Medulla oblongata (tissue), 1 donor: ENCODE data around the gene AMZ2.
"Not testable (repeated sequence)": the region's sequence is repeated elsewhere in the genome, so short reads cannot be mapped to it uniquely, and the experiment has no call there.

Source experiments
- DNase-seq: peaks from one replicate; pipeline ENCODE4 v3.0.0-alpha.2; 2015; ENCODE audit errors: extremely low spot score

The AMZ2 gene

GRCh38 chr17:68220786-68221185 is 27.1 kb upstream of the AMZ2 start:
- not testable (repeated sequence) for DNase-seq

DNA sequence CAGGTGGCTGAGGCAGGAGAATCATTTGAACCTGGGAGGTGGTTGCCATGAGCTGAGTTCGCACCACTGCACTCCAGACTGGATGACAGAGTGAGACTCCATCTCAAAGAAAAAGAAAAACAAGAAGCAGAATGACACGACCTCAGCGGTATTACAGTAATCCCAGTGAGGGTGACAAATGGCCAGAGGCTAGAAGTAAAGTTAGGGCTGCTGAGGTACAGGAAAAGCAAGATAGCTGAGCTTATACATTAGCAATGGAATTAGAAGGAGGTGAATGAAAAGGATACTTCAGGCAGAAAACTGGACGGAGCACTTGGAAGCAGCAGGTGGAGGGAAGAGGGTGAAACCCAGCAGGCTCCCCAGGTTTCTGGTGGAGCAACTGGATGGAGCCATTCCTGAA is 26.1 kb upstream of the AMZ2 start:
- DNase-seq: no peak

DNA sequence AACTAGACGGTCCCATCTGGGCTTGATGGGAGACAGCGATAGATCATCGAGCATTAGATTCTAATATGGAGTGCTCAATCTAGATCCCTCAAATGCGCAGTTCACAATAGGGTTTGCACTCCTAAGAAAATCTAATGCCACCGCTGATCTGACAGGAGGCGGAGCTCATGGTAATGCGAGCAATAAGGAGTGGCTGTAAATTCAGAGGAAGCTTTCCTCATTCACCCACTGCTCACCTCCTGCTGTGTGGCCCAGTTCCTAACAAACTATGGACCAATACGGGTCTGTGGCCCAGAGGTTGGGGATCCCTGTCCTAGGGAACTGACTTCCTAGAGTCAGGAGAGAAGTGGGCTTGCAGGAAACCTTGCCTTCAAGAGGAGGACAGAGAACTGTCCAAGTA is 25.2 kb upstream of the AMZ2 start:
- no peak for DNase-seq

DNA sequence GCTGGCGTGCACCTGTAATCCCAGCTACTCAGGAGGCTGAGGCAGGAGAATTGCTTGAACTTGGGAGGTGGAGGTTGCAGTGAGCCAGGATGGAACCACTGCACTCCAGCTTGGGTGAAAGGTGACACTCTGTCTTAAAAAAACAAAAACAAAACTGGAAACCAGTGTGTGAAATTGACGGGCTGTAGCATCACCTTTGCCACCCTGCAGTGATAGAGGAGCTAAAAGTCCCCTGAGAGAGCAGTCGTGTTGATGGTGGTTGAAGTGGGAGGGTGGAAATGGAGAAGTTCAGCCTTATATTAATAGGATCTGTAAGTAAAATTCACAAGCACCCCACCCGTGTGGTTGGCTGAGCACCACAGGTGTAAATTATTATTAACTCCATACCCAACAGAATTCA is 22.8 kb upstream of the AMZ2 start:
- not testable (repeated sequence) for DNase-seq

GRCh38 chr17:68228039-68228680 is 19.7 kb upstream of the AMZ2 start:
- not testable (repeated sequence) for DNase-seq

DNA sequence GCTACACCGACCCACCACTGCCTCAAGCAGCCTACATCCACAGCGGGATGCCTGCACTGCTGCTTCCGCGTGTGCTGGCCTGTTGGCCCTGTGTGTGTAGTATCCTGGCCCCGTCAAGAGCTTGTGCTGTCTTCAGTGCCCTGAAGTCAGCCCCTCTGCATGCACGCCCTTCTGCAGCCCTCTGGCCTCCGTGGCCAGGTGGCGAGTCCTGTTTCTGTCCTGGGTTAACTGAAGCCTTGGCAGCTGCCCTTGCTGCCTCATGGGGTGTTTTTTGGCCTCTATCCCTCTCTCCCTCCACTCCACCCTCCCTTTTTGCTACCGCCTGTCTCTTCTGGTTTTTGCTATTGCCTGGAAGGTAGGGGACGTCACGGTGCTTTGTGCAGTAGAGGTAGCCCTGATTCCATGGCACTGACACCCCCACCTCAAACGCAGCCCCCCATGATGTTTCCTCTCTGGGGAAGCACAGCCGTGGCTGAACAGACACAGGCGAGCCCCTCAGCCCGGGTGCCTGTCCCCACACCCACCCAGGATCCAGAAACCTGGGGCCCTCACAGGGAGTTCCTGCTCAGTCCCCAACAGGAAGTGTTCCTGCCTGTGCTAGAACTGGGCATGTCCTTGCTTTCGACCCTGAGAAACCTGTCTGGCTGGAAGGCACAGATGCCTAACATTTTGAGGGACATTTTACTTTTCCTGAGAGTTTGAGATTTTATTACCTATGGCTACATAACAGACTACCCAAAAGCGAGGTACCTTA is 18.8 kb upstream of the AMZ2 start:
- DNase-seq: peak; percentile 31

GRCh38 chr17:68229619-68230018 is 18.2 kb upstream of the AMZ2 start:
- no peak for DNase-seq

DNA sequence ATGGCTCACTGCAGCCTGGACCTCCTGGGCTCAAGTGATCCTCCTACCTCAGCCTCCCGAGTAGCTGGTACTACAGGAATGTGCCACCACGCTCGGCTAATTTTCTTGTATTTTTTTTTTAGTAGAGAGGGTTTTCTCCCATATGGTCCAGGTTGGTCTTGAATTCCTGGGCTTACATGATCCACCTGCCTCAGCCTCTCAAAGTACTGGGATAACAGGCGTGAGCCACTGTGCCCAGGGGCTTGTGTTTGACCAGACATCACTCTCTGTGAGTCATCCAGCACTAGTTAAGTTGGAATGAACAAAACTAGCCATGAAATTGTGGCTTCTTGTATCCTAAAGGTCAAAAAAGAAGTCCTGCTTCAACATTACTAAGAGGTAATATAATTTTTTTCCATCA is 16.7 kb upstream of the AMZ2 start:
- not testable (repeated sequence) for DNase-seq

DNA sequence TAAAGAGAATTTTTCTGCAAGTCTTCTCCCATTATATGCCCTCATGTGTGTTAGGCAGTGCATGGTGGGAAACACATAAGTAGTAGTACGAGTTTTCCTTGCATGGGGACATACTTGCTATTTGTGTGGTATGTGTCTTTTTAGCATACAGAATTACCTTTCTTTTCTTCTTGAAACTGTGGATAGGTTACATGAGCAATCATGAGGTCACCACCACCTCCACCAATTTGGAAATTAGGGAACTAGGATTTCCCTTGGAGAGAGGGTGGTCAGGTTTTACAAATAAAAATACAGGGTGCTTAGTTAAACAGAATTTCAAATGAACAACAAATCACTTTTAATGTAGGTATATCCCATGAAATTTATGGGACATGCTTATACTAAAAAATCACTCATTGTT is 16.3 kb upstream of the AMZ2 start:
- no peak for DNase-seq

DNA sequence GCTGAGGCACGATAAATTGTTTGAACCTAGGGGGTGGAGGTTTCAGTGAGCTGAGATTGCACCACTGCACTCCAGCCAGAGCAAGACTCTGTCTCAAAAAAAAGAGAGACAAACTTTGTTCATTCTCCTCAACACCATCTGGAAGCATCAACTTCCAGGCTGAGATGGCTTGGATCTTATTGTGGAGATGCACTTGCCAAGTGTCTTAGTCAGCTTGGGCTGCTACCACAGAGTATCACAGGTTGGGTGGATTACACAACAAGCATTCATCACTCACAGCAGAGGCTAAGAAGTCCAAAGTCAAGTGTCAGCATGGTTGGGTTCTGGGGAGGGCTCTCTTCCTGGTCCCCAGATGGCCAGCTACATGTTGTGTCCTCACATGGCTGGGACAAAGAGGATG is 15.1 kb upstream of the AMZ2 start:
- not testable (repeated sequence) for DNase-seq

DNA sequence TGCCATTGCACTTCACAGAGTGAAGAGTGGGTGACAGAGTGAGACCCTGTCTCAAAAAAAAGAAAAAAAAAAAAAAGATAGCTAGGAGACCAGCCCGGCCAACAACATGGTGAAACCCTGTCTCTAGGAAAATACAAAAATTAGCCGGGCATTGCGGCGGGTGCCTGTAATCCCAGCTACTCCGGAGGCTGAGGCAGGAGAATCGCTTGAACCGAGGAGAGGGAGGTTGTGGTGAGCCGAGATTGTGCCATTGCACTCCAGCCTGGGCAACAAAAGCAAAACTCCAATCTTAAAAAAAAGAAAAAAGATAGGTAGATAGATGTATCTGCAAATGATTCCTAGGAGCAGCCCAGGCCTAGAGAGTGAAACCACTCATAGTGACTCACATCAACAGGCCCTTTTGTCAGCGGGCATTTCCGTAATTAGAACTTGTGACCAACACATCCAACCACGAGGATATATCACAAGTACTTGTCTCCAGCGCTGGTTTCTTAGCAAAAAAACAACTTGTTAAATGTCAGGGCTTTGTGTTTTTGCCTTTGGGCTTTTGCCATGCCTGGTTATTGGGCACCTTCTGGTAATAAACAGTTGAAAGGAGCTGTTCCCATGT is 13.0 kb upstream of the AMZ2 start:
- DNase-seq: peak; percentile 94

DNA sequence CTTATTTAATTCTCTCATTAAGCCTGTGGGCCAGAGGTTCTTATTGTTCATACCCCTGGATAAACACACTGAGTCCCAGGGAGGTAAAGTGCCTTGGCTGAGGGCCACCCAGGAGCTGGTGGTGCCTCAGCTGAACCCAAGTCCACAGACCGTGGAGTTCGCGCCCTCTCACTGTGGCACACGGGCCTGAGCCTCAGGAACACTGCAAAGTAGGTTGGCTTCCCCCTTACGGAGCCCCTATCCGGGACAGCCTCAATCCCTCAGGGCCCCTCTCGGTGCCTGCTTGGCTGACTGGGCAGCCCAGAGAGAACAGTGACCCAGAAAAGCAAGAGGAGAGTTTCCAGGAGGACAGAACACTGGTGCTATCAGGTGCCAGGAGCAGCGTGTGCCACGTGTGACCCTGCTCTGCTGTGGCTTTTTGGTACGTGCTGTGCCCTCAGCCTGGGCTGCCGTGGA is 12.5 kb upstream of the AMZ2 start:
- DNase-seq: peak; percentile 73

GRCh38 chr17:68237369-68238163 is 10.3 kb upstream of the AMZ2 start:
- DNase-seq: peak; percentile 69

GRCh38 chr17:68238164-68238870 is 9.5 kb upstream of the AMZ2 start:
- no peak for DNase-seq

DNA sequence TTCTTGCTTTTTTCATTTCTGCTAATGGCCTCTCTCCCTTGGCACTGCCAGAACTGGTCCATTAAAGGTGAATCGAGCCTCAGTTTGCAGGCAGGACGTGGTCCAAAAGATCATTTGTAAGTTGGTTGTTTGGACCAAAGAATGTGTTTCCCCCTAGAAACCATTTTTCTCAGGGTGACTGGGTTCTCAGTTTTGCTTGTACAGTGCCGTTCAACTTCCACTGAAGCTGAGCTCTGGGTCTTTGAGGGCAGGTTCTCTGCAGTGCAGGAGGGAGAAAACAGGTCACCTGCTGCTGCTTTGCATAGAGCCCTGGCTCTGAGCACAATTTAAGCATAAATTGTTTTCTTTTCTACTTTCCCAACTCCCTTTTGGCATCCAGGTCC is 9.0 kb upstream of the AMZ2 start:
- DNase-seq: peak; percentile 60

- DNase-seq: no peak
These were observed 8.0 kb upstream of the AMZ2 start for GRCh38 chr17:68239632-68240366.

DNA sequence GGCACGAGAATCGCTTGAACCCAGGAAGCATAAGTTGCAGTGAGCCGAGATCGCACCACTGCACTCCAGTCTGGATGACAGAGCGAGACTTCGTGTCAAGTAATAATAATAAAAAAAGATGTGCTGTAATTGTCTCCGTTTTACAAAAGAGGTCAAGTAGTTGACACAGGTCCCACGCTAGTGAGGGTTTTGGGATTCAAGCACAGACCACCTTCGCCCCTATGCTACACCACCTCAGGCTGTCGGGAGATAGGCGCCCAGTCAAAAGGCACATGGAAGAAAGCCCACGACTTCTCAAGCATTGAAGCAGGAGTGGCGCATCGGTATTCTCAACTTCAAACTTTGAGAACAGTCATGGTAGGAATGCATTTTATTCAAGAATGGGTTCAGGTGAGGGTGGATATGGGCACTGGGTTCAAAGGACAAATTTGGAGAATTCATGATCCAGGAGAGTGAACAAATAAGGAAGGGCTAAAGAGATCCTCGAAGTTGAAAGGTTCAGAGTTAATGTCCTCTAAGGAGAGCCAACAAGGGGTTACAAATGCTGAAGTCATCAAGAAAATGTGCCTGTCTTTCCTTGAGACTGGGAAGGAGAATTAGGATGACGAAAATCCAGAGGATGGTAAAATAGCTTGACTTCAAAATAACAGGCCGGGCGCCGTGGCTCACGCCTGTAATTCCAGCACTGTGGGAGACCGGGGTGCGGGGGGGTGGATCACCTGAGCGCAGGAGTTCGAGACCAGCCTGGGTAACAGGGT is 1.4 kb upstream of the AMZ2 start:
- no peak for DNase-seq

DNA sequence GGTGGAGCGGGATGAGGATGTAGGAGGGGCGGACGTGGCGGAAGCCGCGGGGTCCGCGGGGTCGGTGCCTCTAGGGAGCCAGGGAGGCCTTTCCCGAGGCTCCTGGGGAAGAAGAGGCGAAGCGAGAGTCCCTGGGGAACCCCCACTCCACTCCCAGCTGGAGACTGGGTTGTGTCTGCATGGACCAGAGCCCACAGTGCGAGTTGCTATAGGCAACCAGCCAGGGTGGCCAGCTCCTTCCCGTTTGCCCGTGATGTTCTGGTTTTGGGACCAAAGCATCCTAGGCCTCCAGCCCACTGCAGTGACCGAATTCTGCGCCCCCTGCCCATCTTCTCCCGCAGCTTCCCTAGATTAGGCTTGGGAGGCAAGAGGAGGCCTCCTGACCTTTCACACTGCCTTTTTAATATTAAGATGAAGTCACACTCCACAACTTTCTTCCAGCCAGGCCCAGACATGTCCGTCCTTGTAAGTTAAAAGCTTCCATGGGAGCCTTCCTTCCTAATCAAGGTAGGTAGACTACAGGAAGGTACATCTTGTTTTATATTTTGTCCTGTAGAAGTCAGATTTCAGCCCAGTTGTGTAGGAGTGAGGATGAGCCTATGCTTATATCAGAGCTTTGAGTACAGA is 469 bp downstream of the AMZ2 start:
- DNase-seq: peak; percentile 77

GRCh38 chr17:68248891-68249290 is 1.0 kb downstream of the AMZ2 start:
- peak; percentile 42 for DNase-seq

- DNase-seq: no peak
These were observed 1.5 kb downstream of the AMZ2 start for GRCh38 chr17:68249354-68249765.
